GM12873 (cell line): ENCODE data around the gene ITGAX.

Source experiments
- CTCF ChIP-seq: IDR thresholded peaks from 2 replicates; pipeline ENCODE4 v1.5.1; 2012; ENCODE audit warnings: low read depth, mild to moderate bottlenecking, moderate library complexity, low read length, control low read depth; ENCODE audit not compliant: insufficient read depth; ENCODE audit errors: missing control alignments

The ITGAX gene

GRCh38 chr16:31361201-31362110, 6.5 kb downstream of the ITGAX start:
- TF ChIP-seq CTCF: no peak

- TF ChIP-seq CTCF: no peak
Observed at GRCh38 chr16:31362476-31363405, 7.8 kb downstream of the ITGAX start.

- TF ChIP-seq CTCF: no peak
Observed at GRCh38 chr16:31363721-31364120, 8.7 kb downstream of the ITGAX start.

- no peak for TF ChIP-seq CTCF
Observed at GRCh38 chr16:31364421-31364820, 9.4 kb downstream of the ITGAX start.

- no peak for TF ChIP-seq CTCF
Observed at GRCh38 chr16:31365131-31365865, 10.3 kb downstream of the ITGAX start.

GRCh38 chr16:31367853-31368252, 12.9 kb downstream of the ITGAX start:
- TF ChIP-seq CTCF: no peak

- TF ChIP-seq CTCF: no peak
Observed at GRCh38 chr16:31371008-31371407, 16.0 kb downstream of the ITGAX start.
